Motor neuron (in vitro differentiated cells): ENCODE data around the gene PPM1G. TPM values are rescaled to one million over a fixed set of nuclear protein-coding genes. Genes with fewer than 3 reads are reported as not detected.

Source experiments
- ATAC-seq, 8 experiments: fragments of 200-7000 bp; cut with Tn5 transposase; replicated peaks in 6 of 8; 2 replicates each; pipeline ENCODE4 v1.8.0; 2021; ENCODE audit warnings: mild to moderate bottlenecking in 8 of 8, moderate library complexity in 8 of 8
- H3K27ac ChIP-seq, 2 donors: fragments of 250-450 bp; sonication (Bioruptor Pico); 2 replicates each; pipeline ENCODE4 v1.9.0; 2021; ENCODE audit warnings: antibody characterized with exemption in 2 of 2, mild to moderate bottlenecking in 2 of 2, moderate library complexity in 1 of 2
- H3K4me1 ChIP-seq, 2 donors: fragments of 250-450 bp; sonication (Bioruptor Pico); replicated peaks in 1 of 2; 2 replicates each; pipeline ENCODE4 v1.6.1; 2021; ENCODE audit warnings: antibody characterized with exemption in 2 of 2, mild to moderate bottlenecking in 2 of 2, moderate library complexity in 1 of 2
- H3K4me3 ChIP-seq, 5 donors: fragments of 250-450 bp; sonication (Bioruptor Pico); 2 replicates each; pipeline ENCODE4 v1.9.0; 2021; ENCODE audit warnings: antibody characterized with exemption in 5 of 5, mild to moderate bottlenecking in 5 of 5, moderate library complexity in 4 of 5
- WGBS, 10 experiments: fragments of 450-650 bp; shearing (Covaris generic); methylation state at CpG; one replicate each; pipeline ENCODE4 v1.0.0; 2022; 5-methylcytosine and 5-hydroxymethylcytosine counted together
- in situ Hi-C, 9 experiments: fragments of 400-800 bp; cut with MboI; loops; one replicate each; pipeline ENCODE4 v1.15.0; 2021; ENCODE audit warnings: low sequenced_read_pairs in 9 of 9, low pct_unique_long_range_greater_than_20kb in 2 of 9; ENCODE audit not compliant: unreplicated experiment in 9 of 9
- total RNA-seq, 8 experiments: library from RNA; unstranded; fragments of 300-600 nt; gene quantifications; 2 replicates each; pipeline versions ENCODE4 v1.2.3 to v1.2.4, GENCODE V29; 2022

The PPM1G gene
- total RNA-seq, 8 experiments from 2014 or later = 58.0 to 119 (median 77.6) TPM

DNA sequence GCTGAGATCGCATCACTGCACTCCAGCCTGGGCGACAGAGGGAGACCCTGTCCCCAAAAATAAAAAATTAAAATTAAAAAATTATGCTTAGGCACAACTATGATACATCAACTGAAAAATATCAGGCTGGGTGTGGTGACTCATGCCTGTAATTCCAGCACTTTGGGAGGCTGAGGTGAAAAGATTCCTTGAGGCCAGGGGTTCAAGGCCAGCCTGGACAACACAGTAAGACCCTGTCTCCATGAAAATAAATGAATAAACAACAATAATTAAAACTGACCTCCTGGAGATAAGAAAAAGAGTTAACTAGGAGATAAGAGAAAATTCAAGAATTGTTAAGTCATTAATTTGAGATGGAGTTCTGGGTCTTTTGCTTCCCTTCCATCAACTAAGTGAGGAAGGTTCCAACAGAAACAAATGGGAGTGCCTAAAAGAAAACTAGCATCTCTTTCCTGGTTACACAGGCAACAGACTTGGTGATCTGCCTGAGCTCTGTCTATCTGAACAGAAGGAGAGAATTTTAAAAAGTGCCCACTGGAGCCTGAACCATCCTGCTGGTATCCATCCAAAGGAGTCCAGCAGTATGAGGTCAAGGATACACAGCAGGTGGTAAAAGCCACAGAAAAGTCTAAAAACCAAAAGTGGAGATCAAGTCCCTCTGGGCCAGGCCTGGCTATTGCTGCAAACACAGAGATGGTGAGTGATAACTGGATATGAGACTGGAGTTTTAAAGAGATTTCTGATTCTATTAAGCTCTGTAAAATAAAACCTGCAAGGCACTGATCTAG, 8.8 kb downstream of the PPM1G start:
- in situ Hi-C loops = no loop called here
- ATAC-seq = no peak
- H3K4me3 ChIP-seq = no peak overlapping the region
- 94 to 100% (median 95%) methylated on average over 2 of the region's 2 CpGs; no CpG with 5 or more reads in 7 of the 10 experiments for WGBS, 10 experiments
- H3K27ac ChIP-seq = no peak overlapping the region
- H3K4me1 ChIP-seq = no peaks in the 10 kb centered on the region

DNA sequence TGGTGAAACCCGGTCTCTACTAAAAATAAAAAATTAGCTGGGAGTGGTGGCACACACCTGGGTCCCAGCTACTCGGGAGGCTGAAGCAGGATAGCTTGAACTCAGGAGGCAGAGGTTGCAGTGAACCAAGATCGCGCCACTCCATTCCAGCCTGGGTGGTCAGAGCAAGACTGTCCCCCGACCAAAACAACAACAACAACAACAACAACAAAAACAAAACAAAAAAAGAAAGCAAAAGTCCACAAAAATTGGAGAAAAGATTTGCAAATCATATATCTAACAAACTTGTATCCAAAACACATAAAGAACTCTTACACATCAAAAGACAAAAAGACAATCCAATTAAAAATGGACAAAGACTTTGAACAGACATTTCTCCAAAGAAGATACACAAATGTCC, 10.4 kb downstream of the PPM1G start:
- no peaks in the 10 kb centered on the region for H3K4me1 ChIP-seq
- H3K4me3 ChIP-seq = no peak overlapping the region
- H3K27ac ChIP-seq = no peak overlapping the region
- WGBS, 10 experiments = 92 to 100% (median 100%) methylated on average over 1 to 4 of the region's 5 CpGs; no CpG with 5 or more reads in 4 of the 10 experiments
- ATAC-seq = no peak
- in situ Hi-C loops = no loop called here

DNA sequence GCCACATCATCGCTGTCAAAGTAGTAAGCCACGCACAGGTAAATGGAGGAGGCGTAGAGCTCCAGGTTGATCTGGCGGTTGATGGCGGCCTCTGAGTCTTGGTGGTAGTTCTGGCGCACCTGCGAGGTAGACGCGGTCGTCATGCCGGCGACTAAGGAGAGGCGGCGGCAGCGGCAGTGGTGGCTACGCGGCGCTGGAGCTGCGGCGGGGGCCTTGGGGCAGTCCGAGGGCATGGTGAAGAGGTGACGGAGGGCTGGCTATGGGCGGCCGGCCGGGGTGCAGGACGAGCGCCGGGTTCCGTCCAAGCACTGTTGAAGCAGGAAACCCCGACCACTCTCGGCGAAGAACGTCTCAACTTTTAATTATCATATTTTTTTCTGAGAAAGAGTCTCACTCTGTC, 16.2 kb downstream of the PPM1G start:
- in situ Hi-C loops = no loop called here
- Histone ChIP-seq H3K27ac (no peak overlapping the region), H3K4me3 (no peak overlapping the region), H3K4me1 (no peaks in the 10 kb centered on the region)
- WGBS, 10 experiments = 98 to 100% methylated on average over 10 to 21 of the region's 33 CpGs; no CpG with 5 or more reads in 8 of the 10 experiments
- ATAC-seq = no peak

DNA sequence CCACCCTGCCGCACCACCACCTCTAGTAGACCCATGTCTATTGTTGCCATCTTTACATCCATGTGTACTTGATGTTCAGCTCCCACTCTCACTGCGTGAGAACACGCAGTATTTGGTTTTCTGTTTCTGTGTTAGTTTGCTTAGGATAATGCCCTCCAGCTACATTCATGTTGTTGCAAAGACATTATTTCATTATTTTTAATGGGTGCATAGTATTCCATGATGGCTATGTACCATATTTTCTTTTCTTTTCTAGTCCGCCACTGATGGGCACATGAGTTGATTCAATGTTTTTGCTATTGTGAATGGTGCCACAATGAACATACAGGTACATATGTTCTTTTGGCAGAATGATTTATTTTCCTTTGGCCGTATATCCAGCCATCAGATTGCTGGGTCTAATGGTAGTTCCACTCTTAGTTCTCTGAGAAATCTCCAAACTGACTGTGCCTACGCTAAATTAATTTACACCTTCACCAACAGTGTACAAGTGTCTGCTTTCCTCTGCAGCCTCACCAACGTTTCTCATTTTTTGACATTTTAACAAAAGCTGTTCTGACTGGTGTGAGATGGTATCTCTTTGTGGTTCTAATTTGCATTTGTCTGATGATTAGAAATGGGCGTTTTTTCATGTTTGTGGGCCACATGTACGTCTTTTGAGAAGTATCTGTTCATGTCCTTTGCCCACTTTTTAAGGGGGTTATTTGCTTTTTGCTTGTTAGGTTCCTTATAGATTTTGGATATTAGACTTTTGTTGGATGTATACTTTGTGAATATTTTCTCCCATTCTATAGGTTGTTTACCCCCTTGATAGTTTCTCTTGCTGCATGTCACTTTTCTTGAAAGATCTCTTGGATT, 18.3 kb downstream of the PPM1G start:
- no peak for ATAC-seq
- Histone ChIP-seq H3K4me1 (no peaks in the 10 kb centered on the region), H3K27ac (no peak overlapping the region), H3K4me3 (no peak overlapping the region)
- WGBS, 10 experiments = 89 to 100% (median 96%) methylated on average over 2 to 9 of the region's 9 CpGs
- in situ Hi-C loops = no loop called here

DNA sequence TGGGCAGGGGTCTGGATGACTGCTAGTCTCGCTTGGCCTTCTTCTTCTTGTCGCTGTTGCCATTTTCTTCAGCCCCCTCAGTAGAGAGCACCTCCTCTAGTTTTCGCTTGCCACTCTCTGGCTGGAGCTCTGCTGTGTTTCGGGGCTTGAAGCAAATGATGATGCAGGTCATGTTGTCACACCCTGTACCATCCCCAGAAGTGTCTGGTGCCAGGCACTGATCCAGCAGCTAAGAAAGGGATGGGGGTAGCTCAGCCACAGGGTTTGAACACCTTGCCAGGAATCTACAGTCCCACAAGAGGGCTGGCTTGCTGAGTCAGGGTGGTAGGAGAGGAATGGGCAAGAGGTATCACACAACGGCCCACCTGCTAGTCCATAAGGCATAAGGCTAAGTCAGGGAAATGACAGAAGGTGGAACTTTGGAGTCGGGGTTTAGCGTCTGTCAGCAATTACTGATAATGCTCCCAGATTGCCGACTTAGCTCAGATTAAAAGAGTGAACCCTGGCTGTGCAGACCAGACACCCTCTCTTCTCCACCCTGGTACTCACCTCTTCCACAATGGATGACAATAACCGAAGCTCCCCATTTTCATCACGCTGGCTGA, 27.7 kb downstream of the PPM1G start:
- in situ Hi-C loops = no loop called here
- WGBS, 10 experiments = 66 to 100% (median 100%) methylated on average over 1 to 4 of the region's 10 CpGs; no CpG with 5 or more reads in 1 of the 10 experiments
- H3K4me1 ChIP-seq = peaks cover 16 to 20% of the 10 kb centered on the region in 2 donors
- no peak overlapping the region for H3K4me3 ChIP-seq
- H3K27ac ChIP-seq = peak overlapping the region; percentile 80 to 92
- ATAC-seq = no peak

DNA sequence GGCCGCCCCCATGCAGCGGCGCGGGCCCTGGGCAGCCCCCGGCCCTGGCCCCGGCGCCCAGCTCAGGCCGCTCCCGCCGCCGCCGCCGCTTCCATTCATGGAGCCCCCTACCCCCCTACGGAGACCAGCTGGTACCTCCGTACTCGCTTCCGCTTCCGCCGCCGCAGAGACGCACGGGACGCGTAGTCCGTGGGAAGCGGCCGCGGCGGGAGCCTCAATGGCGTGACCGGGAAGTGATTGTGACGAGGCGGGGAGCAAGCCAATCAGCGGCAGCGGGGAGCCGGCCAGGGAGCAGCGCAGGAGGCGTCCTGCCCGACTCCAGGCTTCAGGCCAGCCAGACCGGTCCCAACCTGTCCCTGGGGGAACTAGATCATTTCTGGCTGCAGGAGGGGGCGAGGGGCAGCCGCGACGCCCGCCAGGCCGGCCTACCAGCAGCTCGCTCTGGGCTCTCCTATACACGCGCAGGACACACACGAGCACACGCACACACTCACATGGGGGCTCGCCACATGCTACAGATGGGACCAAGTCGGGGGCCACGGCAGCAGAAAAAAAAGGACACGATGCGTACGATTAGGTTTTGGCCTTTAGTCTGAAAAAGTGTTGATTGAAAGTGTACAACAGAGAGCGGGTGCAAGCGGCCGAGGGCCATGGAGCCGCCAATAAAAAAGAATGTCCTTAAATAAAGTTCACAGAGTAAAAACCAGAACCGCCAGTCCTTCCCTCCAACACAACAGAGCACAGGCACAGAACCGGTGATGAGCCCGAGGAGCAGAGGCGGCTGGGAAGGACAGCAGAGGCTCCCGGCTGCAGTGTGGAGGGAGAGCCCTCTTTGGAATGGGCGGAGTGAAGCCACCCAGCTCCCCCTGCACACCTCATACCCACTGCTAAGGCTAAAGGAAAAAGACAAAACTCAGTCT, 28.5 kb downstream of the PPM1G start, which contains the start of gene ZNF513:
TSS of gene ZNF513 (minus strand) at position 109 of the 920 bp plus-strand sequence. CDS start 208 bp downstream, outside the sequence.
- peak within 1 kb of the TSS; percentile 87 to 93 for H3K27ac ChIP-seq
- H3K4me3 ChIP-seq = peak within 1 kb of the TSS; percentile 57 to 86 (median 65)
- peaks cover 16 to 20% of the 10 kb centered on the region in 2 donors for H3K4me1 ChIP-seq
- ATAC-seq = peak; percentile 85 to 95 (median 94)
- WGBS, 10 experiments = 0 to 80% (median 40%) methylated on average over 1 to 13 of the region's 67 CpGs; no CpG with 5 or more reads in 4 of the 10 experiments
- in situ Hi-C loops = no loop called here

DNA sequence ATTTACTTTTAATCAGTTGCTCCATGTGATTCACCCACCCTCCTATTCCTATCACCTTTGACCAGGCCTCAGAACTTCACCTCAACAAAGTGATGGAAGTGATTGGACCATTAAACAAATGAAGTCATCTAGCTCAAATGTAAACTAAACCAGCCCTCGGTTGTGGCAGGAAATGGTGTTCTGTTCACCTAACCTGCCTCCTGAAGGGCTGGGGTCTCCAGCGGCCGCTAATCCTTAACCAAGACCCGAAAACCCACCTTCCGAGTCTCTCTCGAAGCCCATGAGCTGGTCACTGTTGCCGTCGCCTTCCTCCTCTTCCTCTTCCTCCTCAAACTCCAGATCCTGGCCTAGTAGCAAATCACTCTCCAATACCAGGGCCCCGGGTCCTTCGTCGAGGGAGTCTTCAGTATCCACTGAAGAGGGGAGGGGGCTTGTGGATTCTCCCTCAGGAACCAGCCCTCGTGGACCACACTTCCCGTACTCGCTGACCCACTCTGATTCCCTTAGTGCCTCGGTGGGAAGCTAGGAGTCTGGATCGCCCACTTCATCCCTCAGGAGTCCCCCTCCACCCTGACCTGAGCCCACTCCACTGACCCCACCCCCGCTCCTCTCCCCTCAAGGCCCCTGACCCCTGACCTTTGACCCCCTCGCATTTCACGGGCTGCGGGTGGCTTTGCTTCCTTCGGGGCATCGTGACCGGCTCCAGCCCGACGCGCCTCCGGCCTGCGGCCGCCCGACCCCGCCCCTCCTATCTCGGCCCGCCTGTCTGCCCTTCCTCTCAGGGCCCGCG, 29.4 kb downstream of the PPM1G start:
- WGBS, 10 experiments = 0 to 1% (median 0%) methylated on average over 3 to 13 of the region's 35 CpGs; no CpG with 5 or more reads in 7 of the 10 experiments

DNA sequence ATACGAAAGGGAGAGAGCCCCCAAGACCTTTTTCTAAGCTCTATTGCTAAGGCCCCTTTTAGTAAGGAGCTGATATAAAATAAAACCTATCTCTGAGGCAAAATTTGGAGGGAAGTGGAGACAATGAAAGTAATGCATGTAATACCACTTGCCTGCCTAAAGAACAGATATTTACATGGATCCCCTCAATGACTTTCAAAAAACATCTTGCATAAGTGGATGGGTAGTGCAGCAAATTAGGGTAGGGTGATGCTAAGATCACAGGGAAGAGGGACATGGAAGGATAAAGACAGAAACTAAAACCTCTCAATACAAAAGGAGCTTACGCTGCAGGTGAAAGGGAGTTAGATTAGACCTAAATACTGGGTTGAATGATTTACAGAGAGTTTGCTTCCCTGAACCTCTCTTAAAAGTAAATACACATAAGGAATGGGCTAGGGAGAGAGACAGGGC, 30.0 kb downstream of the PPM1G start:
- 50 to 100% (median 75%) methylated on average over 1 to 2 of the region's 2 CpGs for WGBS, 10 experiments
- Histone ChIP-seq H3K27ac (peak overlapping the region in 1 of 2 donors; percentile 93), H3K4me1 (peaks cover 16 to 20% of the 10 kb centered on the region in 2 donors), H3K4me3 (peak overlapping the region; percentile 57 to 86 (median 65))
- ATAC-seq = no peak
- in situ Hi-C loops = no loop called here

More for the DNA sequence above, 29.4 kb downstream of the PPM1G start:
- Histone ChIP-seq H3K4me3 (peak overlapping the region; percentile 57 to 86 (median 65)), H3K27ac (peak overlapping the region; percentile 87 to 93), H3K4me1 (peaks cover 16 to 20% of the 10 kb centered on the region in 2 donors)
- peak in 4 of 8 experiments; percentile 5 to 56 (median 34) for ATAC-seq
- in situ Hi-C loops = no loop called here

DNA sequence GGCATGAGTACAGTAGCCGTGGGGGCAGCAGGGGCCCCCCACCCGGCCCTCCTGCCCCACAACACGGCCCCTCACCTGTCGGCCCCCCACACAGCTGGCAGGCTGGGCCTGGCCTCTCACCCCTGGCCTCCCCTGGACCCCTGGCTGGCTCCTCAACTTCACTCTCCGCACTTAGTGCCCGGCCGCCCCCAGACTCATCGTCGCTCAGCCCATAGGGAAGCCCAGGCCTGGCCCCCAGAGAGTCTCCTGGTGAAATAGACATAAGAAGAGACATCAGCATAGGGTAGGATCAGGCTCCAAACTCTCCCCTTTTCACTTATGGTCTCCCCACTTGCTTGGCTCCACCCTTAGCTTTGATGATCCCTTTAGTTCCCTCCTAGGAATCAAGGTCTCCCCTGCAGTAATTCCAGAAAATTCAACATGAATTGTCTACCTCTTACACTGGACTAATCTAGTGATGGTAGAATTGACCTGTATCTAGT, 30.5 kb downstream of the PPM1G start:
- WGBS, 10 experiments = no CpG with 5 or more reads among the region's 9 CpGs
- H3K27ac ChIP-seq = no peak overlapping the region
- in situ Hi-C loops = no loop called here

DNA sequence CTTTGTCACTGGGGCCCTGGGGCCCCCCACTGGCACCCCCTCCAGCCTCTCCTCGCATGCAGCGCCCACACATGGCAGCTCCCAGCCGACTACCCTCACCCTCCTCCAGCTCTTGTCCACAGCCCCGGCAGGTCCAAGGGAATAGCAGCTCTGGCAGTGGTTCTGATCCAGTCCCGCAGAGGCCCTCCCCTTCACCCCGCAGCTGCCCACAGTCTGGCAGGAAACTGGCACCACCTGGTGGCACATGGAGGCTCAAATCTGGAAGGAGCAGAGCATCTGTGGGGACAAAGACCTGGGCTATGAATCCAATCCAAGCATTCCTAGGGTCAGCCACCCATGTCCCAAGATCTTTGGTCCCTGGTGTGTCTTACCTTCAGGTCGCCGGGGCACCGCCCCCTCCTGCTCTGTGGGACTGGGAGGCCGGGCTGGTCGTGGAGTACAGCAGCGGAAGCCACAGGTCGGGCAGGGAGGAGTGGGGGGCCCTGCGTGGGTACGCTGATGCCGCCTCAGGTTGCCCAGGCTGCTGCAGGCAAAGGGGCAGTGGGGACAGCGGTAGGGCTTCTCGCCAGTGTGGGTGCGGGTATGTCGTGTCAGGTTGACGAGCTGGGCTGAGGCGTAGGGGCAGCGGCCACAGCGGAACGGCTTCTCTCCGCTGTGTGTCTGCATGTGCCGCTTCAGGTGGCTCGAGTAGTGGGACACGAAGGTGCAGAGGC, 31.1 kb downstream of the PPM1G start:
- WGBS, 10 experiments = 40 to 100% (median 80%) methylated on average over 1 to 3 of the region's 29 CpGs; no CpG with 5 or more reads in 5 of the 10 experiments
- peaks cover 16 to 20% of the 10 kb centered on the region in 2 donors for H3K4me1 ChIP-seq
- in situ Hi-C loops = no loop called here
- no peak overlapping the region for H3K27ac ChIP-seq
- ATAC-seq = no peak
- no peak overlapping the region for H3K4me3 ChIP-seq

More for the DNA sequence above, 30.5 kb downstream of the PPM1G start:
- H3K4me3 ChIP-seq = peak overlapping the region; percentile 57 to 86 (median 65)
- ATAC-seq = no peak
- peaks cover 16 to 20% of the 10 kb centered on the region in 2 donors for H3K4me1 ChIP-seq
